Caki2 (cell line): Measurements from ENCODE around the gene COL7A1. TPM values are rescaled to one million over a fixed set of nuclear protein-coding genes. Genes with fewer than 3 reads are reported as not detected.
A peak's percentile ranks its signal among the peaks of the same experiment; 100 is the strongest.

Experiments
- DNase-seq: peaks from one replicate; pipeline ENCODE4 v3.0.0-alpha.2; 2015; ENCODE audit warnings: low read depth
- in situ Hi-C: cut with HindIII; loops from 2 replicates; pipeline ENCODE4 v1.10.0; 2016; ENCODE audit warnings: low sequenced_read_pairs, low pct_unique_long_range_greater_than_20kb, mixed read lengths
- total RNA-seq: library from RNA; depleted of rRNA; stranded (reverse); fragments of >200 nt; shearing (Covaris generic); gene quantifications from 2 replicates; pipeline ENCODE4 v1.2.3, GENCODE V29; 2014; ENCODE audit warnings: low replicate concordance

Gene COL7A1
- total RNA-seq, 1 experiment from 2014 or later, result 84.9 TPM

DNA sequence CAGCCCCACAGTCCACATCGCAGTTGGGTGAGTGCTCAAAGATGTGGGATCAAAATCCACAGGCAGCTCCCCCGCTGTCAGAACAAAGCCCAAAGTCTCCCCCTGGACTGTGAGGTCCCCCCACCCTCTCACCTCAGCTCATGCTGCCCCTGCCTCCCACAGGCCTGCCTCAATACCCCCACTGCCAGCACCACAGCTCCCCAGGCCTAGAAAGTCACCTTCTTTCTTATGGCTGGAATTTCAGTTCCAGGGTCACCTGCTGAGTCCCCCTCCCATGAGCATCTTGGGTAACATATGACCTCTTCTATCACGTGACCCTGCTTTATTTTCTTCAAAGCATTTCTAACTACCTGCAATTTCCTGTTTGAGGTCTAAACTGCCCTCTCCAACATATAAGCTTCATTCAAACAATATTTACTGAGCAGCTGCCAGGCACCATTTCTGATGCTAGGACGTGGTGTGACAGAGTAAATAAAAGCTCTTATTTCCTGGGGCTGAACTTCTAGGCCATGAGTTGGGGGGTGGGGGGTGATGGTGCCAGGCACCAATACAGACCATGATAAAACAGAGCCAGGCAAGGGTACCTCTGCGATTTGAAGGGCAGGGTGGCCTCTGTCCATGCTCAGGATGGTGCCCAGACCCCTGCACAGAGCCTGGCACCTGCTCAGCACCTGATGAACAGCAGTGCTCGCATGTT is 28.9 kb upstream of the COL7A1 start:
- in situ Hi-C loops, result no loop called here
- DNase-seq, result no peak

DNA sequence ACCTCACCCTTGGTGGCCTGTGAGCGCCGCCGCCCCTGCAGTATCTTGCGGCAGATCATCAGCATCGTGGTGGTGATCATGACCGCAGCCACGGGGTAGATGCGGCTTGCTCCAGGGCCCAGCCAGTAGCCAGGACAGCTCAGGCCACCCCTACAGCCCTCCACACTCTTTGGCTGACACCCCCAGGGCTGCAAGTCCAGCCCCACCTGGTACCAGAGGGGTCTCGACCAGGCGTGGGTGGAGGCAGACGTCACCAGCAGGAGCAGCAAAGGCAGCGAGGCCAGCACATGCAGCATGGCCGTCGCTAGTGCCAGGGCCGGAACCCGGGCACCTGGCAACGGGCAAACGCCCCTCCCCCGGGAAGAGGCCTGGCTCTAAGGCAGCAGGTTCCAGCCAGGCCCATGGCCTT is 26.3 kb upstream of the COL7A1 start, which contains the start of gene TMEM89:
TMEM89 (minus strand) TSS at position 309 of the 409 bp plus-strand sequence; CDS start at position 296, 13 bp downstream.
- in situ Hi-C loops, result no loop called here
- DNase-seq, result no peak

DNA sequence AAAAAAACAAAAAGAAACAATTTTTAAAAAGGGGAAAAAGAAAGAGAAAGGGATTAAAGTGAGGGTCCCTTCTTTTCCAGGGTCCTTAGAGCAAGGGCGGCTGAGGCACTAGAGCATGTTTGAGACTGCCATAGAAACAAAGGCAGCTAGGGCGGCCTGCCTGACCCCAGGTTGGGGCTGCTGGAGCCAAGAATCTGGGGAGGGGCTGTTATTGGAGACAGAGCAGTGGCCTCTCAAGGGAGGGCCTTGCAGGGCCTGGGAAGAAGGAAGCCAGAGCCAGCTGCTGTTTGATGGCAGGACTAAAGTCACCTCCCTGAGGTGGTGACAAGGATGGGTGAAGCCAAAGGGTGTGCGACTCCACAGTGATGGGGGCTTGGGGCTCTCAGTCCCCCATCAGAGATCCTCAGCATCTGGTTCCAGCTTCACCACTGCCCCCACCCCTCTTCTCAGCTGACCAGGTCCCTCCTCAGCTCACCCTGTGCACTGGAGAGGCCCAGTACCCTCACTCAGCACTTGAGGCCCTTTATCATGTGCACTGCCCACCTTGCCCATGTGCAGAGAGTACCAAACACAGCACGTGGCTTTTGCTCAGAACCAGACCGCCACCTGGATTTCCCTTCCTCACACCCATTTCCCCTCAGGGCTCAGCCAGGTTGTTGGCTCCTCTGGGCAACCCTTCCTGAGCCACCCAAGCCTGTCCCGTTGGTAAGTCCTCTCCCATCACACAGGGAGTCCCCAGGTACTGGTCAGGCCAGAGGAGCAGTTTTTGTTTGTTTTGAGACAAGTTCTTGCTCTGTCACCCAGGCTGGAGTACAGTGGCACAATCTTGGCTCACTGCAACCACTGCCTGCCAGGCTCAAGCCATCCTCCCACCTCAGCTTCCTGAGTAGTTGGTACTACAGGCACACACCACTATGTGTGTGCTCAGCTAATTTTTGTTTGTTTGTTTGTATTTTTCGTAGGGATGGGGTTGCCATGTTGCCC is 24.7 kb upstream of the COL7A1 start:
- in situ Hi-C loops, result no loop called here
- DNase-seq, result no peak

DNA sequence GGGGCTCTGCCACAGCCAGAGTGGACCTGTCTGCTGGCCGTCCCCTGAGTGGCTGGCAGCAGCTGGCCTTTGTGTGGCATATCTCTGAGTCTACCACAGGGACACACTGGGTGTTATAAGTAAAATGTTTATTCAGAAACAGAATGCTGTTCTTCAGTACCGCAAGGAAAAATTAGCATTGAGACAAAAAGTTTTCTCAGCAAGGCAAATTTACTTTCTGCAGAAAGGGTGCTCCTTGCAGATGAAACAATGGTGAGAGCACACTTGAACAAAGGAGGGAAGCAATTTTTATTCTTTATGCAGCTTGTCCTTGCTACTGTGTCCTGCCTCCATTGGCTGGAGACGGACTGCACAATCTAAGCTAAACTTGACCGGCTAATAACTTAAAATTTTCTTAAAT is 22.4 kb upstream of the COL7A1 start:
- in situ Hi-C loops, result no loop called here
- DNase-seq, result no peak

DNA sequence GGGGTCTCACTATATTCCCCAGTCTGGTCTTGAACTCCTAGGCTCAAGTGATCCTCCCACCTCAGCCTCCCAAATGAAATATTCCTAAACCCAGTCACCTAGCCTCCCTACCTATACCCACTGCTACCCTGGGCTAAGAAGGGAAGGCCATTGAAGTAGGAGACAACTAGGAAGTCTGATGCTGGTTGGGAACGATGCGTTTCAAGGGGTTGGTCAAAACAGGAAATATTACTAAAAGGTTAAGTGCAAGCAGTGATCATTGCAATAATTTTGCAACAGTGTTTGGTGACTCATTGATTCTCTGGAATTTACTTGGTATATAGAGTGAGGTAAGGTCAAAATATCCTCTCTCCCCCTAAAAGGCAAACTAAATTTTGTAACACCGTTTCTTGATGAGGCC is 18.9 kb upstream of the COL7A1 start:
- in situ Hi-C loops, result no loop called here
- DNase-seq, result no peak

DNA sequence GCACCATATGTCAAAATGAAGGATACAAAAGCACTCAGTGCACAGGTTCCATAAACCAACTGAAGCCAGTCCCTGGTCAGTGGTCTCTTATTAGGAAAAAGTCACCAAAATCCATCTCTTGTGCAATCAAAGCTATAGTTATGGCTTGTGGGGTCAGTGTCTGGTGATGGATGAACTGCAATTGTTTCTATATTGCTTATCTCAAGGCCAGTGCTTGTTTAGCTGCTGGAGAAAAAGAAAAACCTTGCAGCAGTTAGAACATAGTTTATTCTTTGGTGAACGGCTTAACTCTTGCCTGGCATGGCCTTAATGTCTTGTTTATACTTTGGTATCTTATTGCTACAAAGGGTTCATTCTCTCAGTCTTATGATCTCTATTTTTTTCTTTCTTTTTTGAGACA is 17.2 kb upstream of the COL7A1 start:
- no peak for DNase-seq
- in situ Hi-C loops, result no loop called here

DNA sequence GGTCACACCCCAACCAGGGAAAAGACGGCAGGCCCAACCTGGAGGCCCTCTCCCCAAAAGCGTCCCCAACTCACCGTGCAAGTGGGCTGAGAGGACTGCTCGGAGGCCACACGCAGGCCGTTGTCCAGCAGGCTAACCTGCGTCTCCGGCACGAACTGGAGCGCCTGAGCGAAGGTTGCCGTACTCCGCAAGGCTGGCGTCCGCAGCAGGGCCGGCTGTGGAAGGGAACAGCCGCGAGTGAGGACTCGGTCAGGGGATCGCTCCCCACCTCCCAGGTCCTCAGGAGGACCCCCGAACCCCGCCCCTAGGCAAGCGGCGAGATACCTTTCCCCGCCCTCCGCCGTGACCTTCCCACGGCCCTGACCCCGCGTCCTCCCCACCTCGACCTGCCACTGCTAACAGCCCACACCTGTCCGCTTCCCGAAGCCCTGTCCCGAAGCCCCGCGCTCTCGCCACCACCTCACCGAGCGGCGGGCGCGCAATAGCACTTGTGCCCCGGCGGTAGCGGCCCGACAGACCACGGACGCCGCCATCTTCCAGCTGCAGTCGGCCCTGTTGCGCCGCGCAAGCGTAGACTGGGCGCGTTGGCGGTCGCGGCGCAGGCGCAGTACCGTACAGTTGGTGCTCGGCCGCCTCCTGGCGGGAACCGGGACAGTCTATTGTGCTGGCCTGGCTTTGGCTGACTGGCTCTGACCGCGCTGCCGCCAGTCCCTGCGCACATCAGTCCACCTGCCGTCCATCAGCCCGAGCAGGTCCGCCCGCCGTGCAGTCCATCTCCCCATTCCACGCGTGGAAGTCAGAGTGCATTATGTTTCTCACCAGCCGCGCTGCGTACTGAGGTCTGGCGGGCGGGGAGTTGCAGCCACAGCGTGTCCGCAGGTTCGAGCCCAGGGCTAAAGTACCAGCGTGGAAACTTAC is 14.2 kb upstream of the COL7A1 start, which contains the start of gene UQCRC1:
UQCRC1 (minus strand) TSS at position 559 of the 918 bp plus-strand sequence; CDS start at position 533, 26 bp downstream.
- in situ Hi-C loops, result no loop called here
- DNase-seq, result peak; percentile 79

DNA sequence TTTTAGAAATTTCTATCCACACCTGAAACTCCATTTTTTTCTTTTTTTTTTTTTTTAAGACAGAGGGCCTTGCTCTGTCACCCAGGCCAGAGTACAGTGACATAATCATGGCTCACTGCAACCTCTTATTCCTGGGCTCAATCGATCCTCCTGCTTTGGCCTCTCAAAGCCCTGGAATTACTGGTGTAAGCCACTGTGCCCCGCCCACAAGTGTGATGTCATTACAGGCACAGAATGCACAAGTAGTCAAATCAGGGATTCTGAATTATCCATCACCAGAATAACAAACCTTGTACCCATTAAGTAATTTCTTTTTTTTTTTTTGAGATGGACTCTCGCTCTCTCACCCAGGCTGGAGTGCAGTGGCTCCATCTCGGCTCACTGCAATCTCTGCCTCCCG is 12.4 kb upstream of the COL7A1 start:
- in situ Hi-C loops, result no loop called here
- DNase-seq, result no peak

DNA sequence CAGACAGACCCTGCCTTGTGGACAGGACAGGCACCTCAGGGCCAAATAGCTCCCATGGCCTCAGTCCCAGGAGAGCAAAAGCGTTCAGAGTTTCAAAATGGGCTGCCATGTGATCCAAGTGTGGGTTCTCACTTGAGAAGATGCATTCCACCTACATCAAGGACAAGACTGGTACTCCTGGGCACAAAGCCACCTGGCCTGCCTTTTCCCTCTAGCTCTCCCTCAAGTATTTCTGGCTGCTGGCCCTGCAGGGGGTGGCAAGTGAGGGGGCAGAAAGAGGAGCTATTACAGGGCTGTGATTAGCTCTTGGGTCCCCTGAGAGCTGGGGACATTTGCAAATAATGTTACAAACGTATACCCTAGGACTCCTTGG is 6.5 kb upstream of the COL7A1 start:
- DNase-seq, result no peak
- in situ Hi-C loops, result no loop called here

DNA sequence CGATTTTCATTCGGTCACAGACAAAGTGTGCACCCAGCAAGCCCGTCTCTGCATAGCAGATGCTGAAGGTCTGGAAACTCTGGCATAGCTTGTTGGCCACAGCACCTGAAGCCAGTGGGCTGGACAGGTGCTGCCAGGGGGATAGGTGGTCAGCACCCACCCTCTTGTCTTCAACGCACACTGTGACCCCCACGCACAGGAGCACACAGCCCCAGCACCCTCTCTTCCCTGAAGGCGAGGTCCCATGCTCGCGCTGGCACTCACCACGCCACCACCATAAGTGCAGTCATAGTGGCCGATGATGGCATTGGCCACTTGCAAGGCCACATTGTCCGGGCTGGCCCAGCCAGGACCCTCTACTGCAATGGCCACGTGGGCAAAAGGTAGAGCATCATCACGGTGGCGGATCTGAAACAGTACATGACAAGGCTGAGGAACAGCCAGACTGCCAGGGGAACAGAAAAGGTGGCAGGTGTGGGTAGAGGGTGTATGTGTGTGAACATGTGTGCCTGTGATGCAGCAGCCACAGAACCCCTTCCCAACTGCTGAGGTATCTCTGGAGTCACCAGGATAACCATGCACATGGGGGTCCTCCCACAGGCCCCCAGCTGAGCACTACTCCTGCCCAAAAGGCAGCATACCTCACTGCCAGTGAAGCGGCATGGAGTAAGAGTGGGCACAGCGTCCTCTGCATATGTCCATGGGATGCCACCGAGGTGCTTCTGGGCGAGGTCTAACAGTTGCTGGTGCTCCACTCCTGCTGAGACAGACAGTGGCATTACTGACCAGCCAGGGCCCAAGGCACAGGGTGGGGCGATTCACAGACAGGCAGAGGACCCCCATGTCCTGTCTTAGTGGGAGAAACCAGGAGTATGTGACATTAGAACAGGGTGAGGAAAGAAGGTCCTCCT is 5.8 kb upstream of the COL7A1 start:
- no peak for DNase-seq
- in situ Hi-C loops, result no loop called here

DNA sequence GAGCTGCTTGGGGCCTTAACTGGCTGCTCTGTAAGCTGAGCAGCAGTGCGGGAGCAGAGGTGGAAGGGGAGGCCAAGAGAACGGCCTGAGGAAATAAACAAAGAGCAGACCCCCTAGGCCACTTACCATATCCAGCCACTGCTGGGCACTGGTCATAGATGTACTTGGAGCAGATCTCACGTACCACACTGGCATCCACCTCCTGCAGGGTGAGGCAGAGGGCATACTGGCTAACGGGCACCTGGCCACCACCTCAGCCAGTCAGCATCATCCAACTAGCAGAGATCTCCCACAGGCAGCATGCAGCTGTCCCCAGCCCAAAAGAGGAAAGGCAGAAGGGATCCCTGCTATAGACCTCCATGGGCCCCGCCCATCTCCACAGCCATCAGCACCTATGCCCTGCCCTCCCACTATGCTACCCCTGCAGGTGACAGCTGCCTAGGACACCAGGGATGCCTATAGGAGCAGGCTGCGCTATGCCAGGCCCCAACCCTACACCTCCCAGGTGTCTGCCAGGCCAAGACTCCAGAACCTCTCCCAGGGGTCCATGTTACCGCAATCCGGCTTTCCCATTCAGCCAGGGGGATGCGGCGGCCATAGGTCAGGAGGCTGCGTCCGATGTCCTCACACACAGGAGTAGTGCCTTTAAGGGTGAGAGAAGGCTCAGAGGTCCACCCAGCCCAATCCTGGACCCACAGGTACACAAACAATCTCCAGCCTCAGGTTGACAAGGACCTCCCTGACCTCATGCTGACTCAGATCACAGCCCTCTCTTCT is 4.6 kb upstream of the COL7A1 start:
- in situ Hi-C loops, result no loop called here
- no peak for DNase-seq

DNA sequence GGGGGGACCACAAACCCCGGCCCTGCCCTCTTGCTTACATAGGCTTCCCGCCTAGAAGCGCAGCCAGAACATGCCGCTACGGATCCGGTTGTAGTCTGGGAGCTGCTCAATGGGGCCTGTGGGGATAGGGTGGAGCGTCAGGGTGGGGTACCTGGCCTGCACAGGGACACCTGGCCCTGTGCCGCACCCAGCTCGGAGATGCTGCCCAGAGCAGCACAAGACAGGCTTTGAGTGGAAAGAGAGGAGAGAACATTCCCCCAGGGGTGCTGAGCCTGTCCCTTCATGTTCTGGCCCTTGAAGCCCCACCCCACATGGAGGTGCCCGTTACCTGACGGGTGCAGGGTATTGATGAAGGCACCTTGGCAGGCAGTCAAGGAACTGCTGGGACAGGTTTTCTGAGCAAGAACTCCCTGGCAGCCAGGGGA is 4.0 kb upstream of the COL7A1 start:
- in situ Hi-C loops, result no loop called here
- DNase-seq, result no peak

DNA sequence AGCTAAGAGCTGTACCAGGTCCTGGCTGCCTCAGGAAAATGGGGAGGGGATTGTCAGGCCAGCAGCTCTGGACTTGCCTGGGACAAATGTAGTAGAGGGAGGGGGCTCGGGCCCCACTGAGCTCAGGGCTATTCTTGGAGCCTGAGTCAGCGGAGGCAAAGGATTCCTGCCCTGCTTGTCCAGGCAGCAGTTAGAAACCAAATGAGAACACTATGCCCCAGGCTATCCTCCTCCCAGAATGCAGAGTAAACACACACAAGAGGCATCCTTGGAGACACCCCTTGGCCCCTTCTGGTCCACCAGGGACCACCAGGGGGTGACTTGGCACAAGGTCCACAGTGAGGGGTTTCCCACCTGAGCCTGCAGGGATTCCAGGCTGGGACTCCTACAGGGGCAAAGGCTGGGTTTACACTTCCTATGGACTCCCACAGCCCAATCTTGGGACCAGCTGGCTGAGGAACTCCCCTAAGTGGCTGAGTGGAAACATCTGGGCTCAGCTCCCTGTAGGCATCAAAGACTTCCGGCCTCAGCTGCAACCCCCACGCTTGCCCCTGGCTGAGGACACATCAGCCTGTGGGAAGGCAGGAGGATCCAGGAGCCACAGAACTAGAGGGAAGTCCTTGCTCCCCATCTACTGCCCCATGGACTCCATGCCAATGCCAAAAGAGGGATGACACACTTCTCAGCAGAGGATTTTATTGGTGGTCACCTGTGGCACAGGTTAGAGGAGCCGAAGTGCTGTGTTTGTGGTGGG is 3.4 kb upstream of the COL7A1 start:
- in situ Hi-C loops, result no loop called here

DNA sequence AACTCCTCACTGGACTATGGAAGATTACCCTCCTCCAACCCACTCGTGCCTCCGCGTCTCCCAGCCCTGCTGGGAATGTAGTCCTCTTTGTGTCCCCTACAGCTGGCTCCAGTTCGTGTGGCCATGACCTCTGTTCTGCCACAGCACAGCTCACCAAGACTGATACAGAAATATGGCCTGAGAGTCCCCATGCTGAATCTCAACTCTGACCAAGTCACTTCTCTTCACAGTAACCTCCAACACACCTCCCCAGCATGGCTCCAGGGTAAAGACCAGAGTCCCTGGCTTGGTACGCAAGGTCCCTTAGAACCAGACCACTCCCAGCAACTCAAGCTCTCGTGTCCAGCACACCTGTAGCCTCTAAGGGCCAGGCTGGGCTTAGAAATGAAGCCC is 2.3 kb upstream of the COL7A1 start:
- DNase-seq, result no peak
- in situ Hi-C loops, result no loop called here

More for the DNA sequence above, 3.4 kb upstream of the COL7A1 start:
- DNase-seq, result peak; percentile 34

DNA sequence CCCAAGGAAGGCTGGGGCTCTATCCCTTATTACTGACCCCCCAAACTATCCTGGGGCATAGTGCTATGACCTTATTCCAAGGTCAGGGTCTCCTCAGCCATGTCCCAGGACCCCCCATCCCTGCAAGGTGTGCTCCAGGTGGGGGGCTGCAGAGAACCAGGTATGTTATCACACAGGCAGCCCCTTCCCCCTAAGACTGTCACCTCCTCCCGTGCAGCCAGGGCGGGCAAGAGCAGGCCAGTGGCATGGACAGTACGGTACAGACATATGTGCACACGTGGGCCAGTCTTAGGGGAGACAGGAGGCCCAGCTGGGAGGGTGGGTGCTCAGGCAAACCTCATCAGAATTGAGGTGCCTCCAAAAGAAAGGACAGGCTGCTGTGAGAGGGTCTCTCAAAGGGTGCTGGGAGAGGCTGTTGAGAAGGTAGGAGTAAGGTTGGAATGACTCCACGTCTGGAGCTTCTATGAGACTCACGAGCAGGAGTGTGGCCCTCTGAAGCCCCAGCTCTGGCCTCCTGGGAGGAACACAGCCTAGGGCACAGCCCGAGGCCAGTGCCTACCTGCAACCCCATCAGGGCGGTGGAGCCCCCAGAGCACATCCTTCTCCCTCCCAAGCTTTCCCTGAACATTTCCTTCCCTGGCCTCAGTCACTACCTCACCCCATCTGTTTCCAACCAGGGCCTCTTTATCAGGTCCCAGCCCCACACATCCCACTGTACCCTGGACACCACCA is 1.7 kb upstream of the COL7A1 start:
- DNase-seq, result no peak
- in situ Hi-C loops, result no loop called here
